K562 (cell line): Measurements from ENCODE around the gene GPR171. TPM values are rescaled to one million over a fixed set of nuclear protein-coding genes. Genes with fewer than 3 reads are reported as not detected.

Experiments used
- ATAC-seq: fragments of 200-7000 bp; cut with Tn5 transposase; 3 replicates; pipeline ENCODE4 v1.9.1; 2020; ENCODE audit warnings: moderate library complexity
- BruUV-seq: library from RNA; stranded (reverse); fragments of 400-500 nt; replicated peaks from 2 replicates; lab custom pipeline; 2021; lab: Mats Ljungman, UMichigan
- CTCF ChIA-PET: fragments of 300-600 bp; formaldehyde crosslinking; extraction: SDS; loops from one replicate; lab custom pipeline; 2021; ENCODE audit warnings: low intra/inter-chr PET ratio; lab: Yijun Ruan, JAX
- POLR2A ChIA-PET: fragments of 300-600, 350-650 bp; sonication (Branson Sonifier 250); formaldehyde crosslinking; extraction: SDS; loops from one replicate; lab custom pipeline; 2021; ENCODE audit warnings: antibody characterized with exemption, inconsistent platforms; lab: Yijun Ruan, JAX
- DNase-seq, 4 experiments: peaks; one replicate each; pipeline versions ENCODE4 v3.0.0 to v3.0.0-alpha.2; 2011 to 2018; ENCODE audit warnings: low spot score in 3 of 4, mixed read lengths in 3 of 4; ENCODE audit errors: extremely low read depth in 1 of 4
- FAIRE-seq: peaks from 2 replicates; lab custom pipeline; 2011; peaks lifted over from hg19 to GRCh38; lab: Jason Lieb, UNC
- H2AFZ ChIP-seq: 2 replicates; pipeline ENCODE4 v1.6.0; 2011; ENCODE audit warnings: low read depth, low read length, control low read depth, inconsistent platforms
- H3K27ac ChIP-seq: fragments of 200-600 bp; 3 replicates; pipeline ENCODE4 v1.8.0; 2011; ENCODE audit warnings: low read depth, mild to moderate bottlenecking, control low read depth, inconsistent platforms, low read length, moderate library complexity, mixed read lengths; ENCODE audit errors: extremely low read depth
- H3K27me3 ChIP-seq, 2 experiments: fragments of 300-600 bp in 1 of 2; 2 replicates in 1 of 2; 3 replicates in 1 of 2; pipeline versions ENCODE4 v1.6.0 to v1.8.0; 2011; ENCODE audit warnings: inconsistent platforms in 2 of 2, low read length in 2 of 2, mild to moderate bottlenecking in 1 of 2, mixed read lengths in 1 of 2, moderate library complexity in 1 of 2; ENCODE audit not compliant: control insufficient read depth in 2 of 2, insufficient read depth in 2 of 2
- H3K36me3 ChIP-seq: fragments of 300-600 bp; 3 replicates; pipeline ENCODE4 v1.8.0; 2011; ENCODE audit warnings: mild to moderate bottlenecking, low read length, inconsistent platforms; ENCODE audit not compliant: control insufficient read depth, insufficient read depth
- H3K4me1 ChIP-seq, 2 experiments: fragments of 200-600 bp in 1 of 2; replicated peaks in 1 of 2; 2 replicates in 1 of 2; 3 replicates in 1 of 2; pipeline versions ENCODE4 v1.5.1 to v1.8.0; 2011; ENCODE audit warnings: inconsistent platforms in 2 of 2, low read length in 2 of 2, mild to moderate bottlenecking in 1 of 2, mixed read lengths in 1 of 2, moderate library complexity in 1 of 2; ENCODE audit not compliant: control insufficient read depth in 2 of 2, insufficient read depth in 2 of 2
- H3K4me2 ChIP-seq: 2 replicates; pipeline ENCODE4 v1.6.1; 2011; ENCODE audit warnings: low read length, control low read depth, inconsistent platforms, mixed read lengths; ENCODE audit not compliant: insufficient read depth
- H3K4me3 ChIP-seq: fragments of 200-600 bp; sonication (generic), shearing (Covaris generic); 2 replicates; pipeline ENCODE4 v1.5.1; 2016; ENCODE audit warnings: control low read depth, inconsistent platforms
- H3K79me2 ChIP-seq: fragments of 200-600 bp; 3 replicates; pipeline ENCODE4 v1.8.0; 2011; ENCODE audit warnings: low read length, inconsistent platforms; ENCODE audit not compliant: control insufficient read depth, insufficient read depth
- H3K9ac ChIP-seq, 2 experiments: 2 replicates each; pipeline versions ENCODE4 v1.6.0 to v1.6.1; 2011; ENCODE audit warnings: low read depth in 2 of 2, low read length in 2 of 2, control low read depth in 1 of 2, inconsistent platforms in 1 of 2, mild to moderate bottlenecking in 1 of 2, mixed read lengths in 1 of 2; ENCODE audit not compliant: insufficient read depth in 1 of 2
- H3K9me1 ChIP-seq: one replicate; pipeline ENCODE4 v1.6.0; 2011; ENCODE audit warnings: inconsistent platforms, mild to moderate bottlenecking, low read length, moderate library complexity; ENCODE audit not compliant: control insufficient read depth, insufficient read depth
- H3K9me3 ChIP-seq: replicated peaks from 2 replicates; pipeline ENCODE4 v1.5.1; 2011; ENCODE audit warnings: low read depth, low read length, inconsistent platforms; ENCODE audit not compliant: control insufficient read depth, insufficient read depth
- H4K20me1 ChIP-seq: replicated peaks from 2 replicates; pipeline ENCODE4 v1.6.1; 2011; ENCODE audit warnings: low read length, inconsistent platforms, mixed read lengths; ENCODE audit not compliant: control insufficient read depth, insufficient read depth
- E2F3 ChIP-seq: fragments of 250-450 bp; sonication (Bioruptor Pico); IDR thresholded peaks from 2 replicates; pipeline ENCODE4 v1.4.0; 2020; ENCODE audit warnings: mild to moderate bottlenecking
- MAFF ChIP-seq: IDR thresholded peaks from 2 replicates; pipeline ENCODE4 v1.6.1; 2012; ENCODE audit warnings: low read length, improper control_type of control experiment
- MCM5 ChIP-seq: fragments of 450-650 bp; IDR thresholded peaks from 2 replicates; pipeline ENCODE4 v1.6.1; 2016; ENCODE audit warnings: low read depth
- PTBP1 ChIP-seq: fragments of 200-400 bp; formaldehyde crosslinking; IDR thresholded peaks from 2 replicates; pipeline ENCODE4 v1.6.1; 2017; ENCODE audit warnings: low read depth, low read length
- RBFOX2 ChIP-seq: fragments of 200-400 bp; formaldehyde crosslinking; IDR thresholded peaks from 2 replicates; pipeline ENCODE4 v1.6.1; 2017; ENCODE audit warnings: low read depth, mild to moderate bottlenecking, low read length, moderate library complexity
- RBM15 ChIP-seq: fragments of 200-400 bp; formaldehyde crosslinking; IDR thresholded peaks from 2 replicates; pipeline ENCODE4 v1.6.1; 2018; ENCODE audit warnings: mild to moderate bottlenecking, low read length, moderate library complexity; ENCODE audit not compliant: insufficient read depth
- SAP30 ChIP-seq: fragments of 200-600 bp; sonication (generic); IDR thresholded peaks from 2 replicates; pipeline ENCODE4 v1.6.1; 2012; ENCODE audit warnings: borderline replicate concordance, low read depth, mild to moderate bottlenecking, moderate library complexity, low read length, control low read depth, inconsistent platforms; ENCODE audit not compliant: insufficient read depth, poor library complexity, severe bottlenecking
- XRCC4 ChIP-seq: IDR thresholded peaks from one replicate; pipeline ENCODE4 v1.6.1; 2011; ENCODE audit not compliant: insufficient read depth, insufficient read length; ENCODE audit errors: extremely low read depth
- ZNF224 ChIP-seq: sonication (generic); formaldehyde crosslinking; IDR thresholded peaks from 2 replicates; pipeline ENCODE4 v1.8.0; 2022; ENCODE audit warnings: mild to moderate bottlenecking, missing genetic modification reagents
- ZNF79 ChIP-seq: fragments of 250-450 bp; sonication (Bioruptor Pico); IDR thresholded peaks from 2 replicates; pipeline ENCODE4 v1.4.0; 2020; ENCODE audit warnings: low read depth, mild to moderate bottlenecking, moderate library complexity
- WGBS: fragments of 100-300 bp; shearing (Covaris generic); methylation state at CpG from one replicate; pipeline ENCODE4 v1.1.6; 2016; ENCODE audit warnings: low coverage, mixed read lengths; ENCODE audit not compliant: insufficient coverage; ENCODE audit errors: missing lambda C conversion rate; 5-methylcytosine and 5-hydroxymethylcytosine counted together
- in situ Hi-C: fragments of 300-500 bp; cut with MboI; formaldehyde crosslinking; loops from 4 replicates; pipeline ENCODE4 v1.15.0; 2018; ENCODE audit warnings: inconsistent platforms, mixed read lengths
- intact Hi-C: fragments of 100-400 bp; cut with micrococcal nuclease; formaldehyde crosslinking; loops from 2 replicates; pipeline ENCODE4 v1.14.2; 2022
- polyA plus RNA-seq, 8 experiments: library from polyadenylated mRNA; depleted of rRNA in 4 of 8; stranded (reverse) in 5 of 8; unstranded in 3 of 8; fragments of >200 nt; fragmentation: Nextera tagmentation in 2 of 8; fragmentation: Illumina TruSeq in 1 of 8; extraction: Ambion mirVana in 2 of 8; extraction: Trizol in 1 of 8; gene quantifications; 2 replicates each; pipeline versions ENCODE4 v1.2.1 to v1.2.3, GENCODE V29; 2011 to 2014; ENCODE audit warnings: inconsistent platforms in 1 of 8, missing spikeins in 1 of 8
- total RNA-seq, 7 experiments: library from RNA; depleted of rRNA in 6 of 7; stranded (reverse); fragments of >200 nt in 6 of 7; fragmentation: Illumina TruSeq in 2 of 7; extraction: Trizol in 2 of 7; gene quantifications; 2 replicates each; pipeline versions ENCODE4 v1.2.1 to v1.2.3, GENCODE V29; 2011 to 2021; ENCODE audit warnings: low replicate concordance in 1 of 7
- TF ChIP-seq, protein P1 (sequence below): fragments of 250-450 bp; sonication (Bioruptor Pico); IDR thresholded peaks from 2 replicates; pipeline ENCODE4 v1.4.0; 2020; ENCODE audit warnings: mild to moderate bottlenecking, moderate library complexity, borderline replicate concordance
- TF ChIP-seq, protein P2 (sequence below), 2 experiments: fragments of 450-650 bp; IDR thresholded peaks; 2 replicates each; pipeline ENCODE4 v1.6.1; 2018; ENCODE audit warnings: mild to moderate bottlenecking in 2 of 2, low read depth in 1 of 2; ENCODE audit not compliant: partially characterized antibody in 2 of 2

GPR171 gene
- total and polyA plus RNA-seq, 9 of the 15 experiments (the other 6 are each of a cell fraction or from before 2014, with no cell fraction given): not detected

DNA sequence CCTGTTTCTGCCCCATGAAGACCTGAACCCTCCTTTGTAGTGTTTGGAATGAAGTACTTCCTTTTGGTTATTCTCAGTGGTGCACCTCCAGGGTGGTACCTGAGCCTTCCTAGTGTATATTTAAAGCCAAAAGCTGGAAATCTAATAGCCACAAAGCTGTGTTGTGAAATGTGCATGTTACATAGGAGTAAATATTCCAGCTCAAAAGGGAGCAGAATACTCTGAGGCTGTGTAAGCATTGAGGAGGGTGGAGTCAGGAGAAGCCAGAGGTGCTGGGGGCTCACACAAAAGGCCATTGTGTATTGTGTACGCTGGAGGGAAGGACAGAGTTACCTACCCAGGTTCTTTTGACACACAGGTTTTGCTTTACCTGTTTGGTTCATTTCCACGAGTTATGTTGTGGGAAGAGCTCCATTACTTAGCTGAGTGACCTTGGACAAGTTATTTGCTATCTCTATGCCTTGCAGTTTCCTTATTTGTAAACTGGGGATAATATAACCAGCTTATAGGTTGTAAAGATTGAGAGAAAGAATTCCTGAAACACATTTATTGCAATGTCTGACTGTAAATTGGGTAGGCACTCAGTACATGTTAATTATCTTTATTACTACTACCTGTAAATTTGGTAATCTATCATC is 24.7 kb downstream of the GPR171 start (continued):
- TF ChIP-seq, protein P1, sequence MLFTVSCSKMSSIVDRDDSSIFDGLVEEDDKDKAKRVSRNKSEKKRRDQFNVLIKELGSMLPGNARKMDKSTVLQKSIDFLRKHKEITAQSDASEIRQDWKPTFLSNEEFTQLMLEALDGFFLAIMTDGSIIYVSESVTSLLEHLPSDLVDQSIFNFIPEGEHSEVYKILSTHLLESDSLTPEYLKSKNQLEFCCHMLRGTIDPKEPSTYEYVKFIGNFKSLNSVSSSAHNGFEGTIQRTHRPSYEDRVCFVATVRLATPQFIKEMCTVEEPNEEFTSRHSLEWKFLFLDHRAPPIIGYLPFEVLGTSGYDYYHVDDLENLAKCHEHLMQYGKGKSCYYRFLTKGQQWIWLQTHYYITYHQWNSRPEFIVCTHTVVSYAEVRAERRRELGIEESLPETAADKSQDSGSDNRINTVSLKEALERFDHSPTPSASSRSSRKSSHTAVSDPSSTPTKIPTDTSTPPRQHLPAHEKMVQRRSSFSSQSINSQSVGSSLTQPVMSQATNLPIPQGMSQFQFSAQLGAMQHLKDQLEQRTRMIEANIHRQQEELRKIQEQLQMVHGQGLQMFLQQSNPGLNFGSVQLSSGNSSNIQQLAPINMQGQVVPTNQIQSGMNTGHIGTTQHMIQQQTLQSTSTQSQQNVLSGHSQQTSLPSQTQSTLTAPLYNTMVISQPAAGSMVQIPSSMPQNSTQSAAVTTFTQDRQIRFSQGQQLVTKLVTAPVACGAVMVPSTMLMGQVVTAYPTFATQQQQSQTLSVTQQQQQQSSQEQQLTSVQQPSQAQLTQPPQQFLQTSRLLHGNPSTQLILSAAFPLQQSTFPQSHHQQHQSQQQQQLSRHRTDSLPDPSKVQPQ: no peak
- TF ChIP-seq RBFOX2: no peak
- TF ChIP-seq E2F3 (CRISPR knock-in tag): no peak
- TF ChIP-seq XRCC4: no peak
- no peak for TF ChIP-seq ZNF79 (CRISPR knock-in tag)
- TF ChIP-seq PTBP1: no peak

DNA sequence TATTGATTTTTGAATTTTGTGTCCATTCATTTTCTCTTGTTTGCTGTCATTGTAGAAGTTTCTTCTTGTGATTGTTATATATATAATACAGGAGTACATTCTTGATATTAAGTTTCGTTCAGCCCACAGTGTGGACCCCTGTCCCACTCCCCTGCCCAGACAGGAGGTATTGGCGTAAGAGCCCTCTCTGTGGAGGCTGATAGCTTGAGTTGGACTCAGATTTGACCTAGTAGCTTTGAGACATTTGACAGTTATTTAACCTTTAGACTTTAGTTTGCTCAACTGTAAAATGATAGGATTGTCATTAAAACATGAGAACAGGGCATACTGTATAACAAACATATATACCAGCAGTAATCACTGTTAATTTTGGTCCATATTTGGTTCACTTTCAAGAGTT is 27.1 kb downstream of the GPR171 start:
- Histone ChIP-seq H3K36me3 (no peaks in the 10 kb centered on the region), H3K9me3 (no peaks in the 10 kb centered on the region), H3K4me1 (no peaks in the 10 kb centered on the region), H3K27ac (no peak overlapping the region), H3K9ac (no peak overlapping the region), H3K4me3 (no peak overlapping the region), H3K9me1 (no peaks in the 10 kb centered on the region), H3K27me3 (peaks cover 4% of the 10 kb centered on the region in 2 experiments; a peak in 3 of 5 replicates), H3K79me2 (no peaks in the 10 kb centered on the region), H2AFZ (no peak overlapping the region), H4K20me1 (no peaks in the 10 kb centered on the region), H3K4me2 (no peak overlapping the region)
- BruUV-seq: no TSS peak
- POLR2A ChIA-PET: no interaction called here
- DNase-seq (no peak), ATAC-seq (no peak), FAIRE-seq (no peak)
- intact Hi-C loops (no loop called here), in situ Hi-C loops (no loop called here)
- CTCF ChIA-PET: no interaction called here
- WGBS: 0% methylated on average over 2 of the region's 2 CpGs
- TF ChIP-seq RBM15 (no peak), ZNF224 (CRISPR knock-in tag) (no peak), SAP30 (no peak), MCM5 (no peak), MAFF (no peak)
- TF ChIP-seq, protein P2, sequence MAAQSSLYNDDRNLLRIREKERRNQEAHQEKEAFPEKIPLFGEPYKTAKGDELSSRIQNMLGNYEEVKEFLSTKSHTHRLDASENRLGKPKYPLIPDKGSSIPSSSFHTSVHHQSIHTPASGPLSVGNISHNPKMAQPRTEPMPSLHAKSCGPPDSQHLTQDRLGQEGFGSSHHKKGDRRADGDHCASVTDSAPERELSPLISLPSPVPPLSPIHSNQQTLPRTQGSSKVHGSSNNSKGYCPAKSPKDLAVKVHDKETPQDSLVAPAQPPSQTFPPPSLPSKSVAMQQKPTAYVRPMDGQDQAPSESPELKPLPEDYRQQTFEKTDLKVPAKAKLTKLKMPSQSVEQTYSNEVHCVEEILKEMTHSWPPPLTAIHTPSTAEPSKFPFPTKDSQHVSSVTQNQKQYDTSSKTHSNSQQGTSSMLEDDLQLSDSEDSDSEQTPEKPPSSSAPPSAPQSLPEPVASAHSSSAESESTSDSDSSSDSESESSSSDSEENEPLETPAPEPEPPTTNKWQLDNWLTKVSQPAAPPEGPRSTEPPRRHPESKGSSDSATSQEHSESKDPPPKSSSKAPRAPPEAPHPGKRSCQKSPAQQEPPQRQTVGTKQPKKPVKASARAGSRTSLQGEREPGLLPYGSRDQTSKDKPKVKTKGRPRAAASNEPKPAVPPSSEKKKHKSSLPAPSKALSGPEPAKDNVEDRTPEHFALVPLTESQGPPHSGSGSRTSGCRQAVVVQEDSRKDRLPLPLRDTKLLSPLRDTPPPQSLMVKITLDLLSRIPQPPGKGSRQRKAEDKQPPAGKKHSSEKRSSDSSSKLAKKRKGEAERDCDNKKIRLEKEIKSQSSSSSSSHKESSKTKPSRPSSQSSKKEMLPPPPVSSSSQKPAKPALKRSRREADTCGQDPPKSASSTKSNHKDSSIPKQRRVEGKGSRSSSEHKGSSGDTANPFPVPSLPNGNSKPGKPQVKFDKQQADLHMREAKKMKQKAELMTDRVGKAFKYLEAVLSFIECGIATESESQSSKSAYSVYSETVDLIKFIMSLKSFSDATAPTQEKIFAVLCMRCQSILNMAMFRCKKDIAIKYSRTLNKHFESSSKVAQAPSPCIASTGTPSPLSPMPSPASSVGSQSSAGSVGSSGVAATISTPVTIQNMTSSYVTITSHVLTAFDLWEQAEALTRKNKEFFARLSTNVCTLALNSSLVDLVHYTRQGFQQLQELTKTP (IDR thresholded peaks at IDR 0.05; ENCODE audit: low read depth in 1 of 2, partially characterized antibody in 2 of 2): no peak
